GM18861 (cell line): Measurements from ENCODE around the gene FNDC11.

ENCODE experiments used
- ATAC-seq: cut with Tn5 transposase; IDR thresholded peaks from one replicate; pipeline ENCODE4 v1.9.1; 2021; ENCODE audit not compliant: unreplicated experiment

Gene FNDC11

GRCh38 chr20:63539092-63539430 is 14.9 kb upstream of the FNDC11 start:
- ATAC-seq: no peak

- ATAC-seq: no peak
Observed at GRCh38 chr20:63539441-63540370, 14.3 kb upstream of the FNDC11 start.

- ATAC-seq: no peak
Observed at GRCh38 chr20:63540417-63541186, 13.4 kb upstream of the FNDC11 start.

- ATAC-seq: no peak
Observed at GRCh38 chr20:63541371-63541770, 12.6 kb upstream of the FNDC11 start.

GRCh38 chr20:63542031-63542559 is 11.9 kb upstream of the FNDC11 start:
- ATAC-seq: no peak

- ATAC-seq: no peak
Observed at GRCh38 chr20:63542696-63543095, 11.3 kb upstream of the FNDC11 start.

GRCh38 chr20:63543131-63543530 is 10.8 kb upstream of the FNDC11 start:
- ATAC-seq: no peak

GRCh38 chr20:63543733-63544132 is 10.2 kb upstream of the FNDC11 start:
- ATAC-seq: no peak

- no peak for ATAC-seq
Observed at GRCh38 chr20:63544241-63544957, 9.6 kb upstream of the FNDC11 start.

GRCh38 chr20:63544958-63545516 is 8.9 kb upstream of the FNDC11 start:
- ATAC-seq: no peak

- ATAC-seq: no peak
Observed at GRCh38 chr20:63545814-63546213, 8.1 kb upstream of the FNDC11 start.

GRCh38 chr20:63546256-63546955 is 7.6 kb upstream of the FNDC11 start:
- ATAC-seq: no peak

GRCh38 chr20:63546956-63547724 is 6.8 kb upstream of the FNDC11 start:
- ATAC-seq: no peak

GRCh38 chr20:63547725-63548480 is 6.1 kb upstream of the FNDC11 start, which contains the start of gene SRMS:
TSS of gene SRMS (minus strand) at chr20:63547749. CDS start at chr20:63547463, 286 bp downstream.
- no peak for ATAC-seq

GRCh38 chr20:63548542-63548941 is 5.4 kb upstream of the FNDC11 start:
- no peak for ATAC-seq

- no peak for ATAC-seq
Observed at GRCh38 chr20:63549019-63549418, 4.9 kb upstream of the FNDC11 start.

- ATAC-seq: no peak
Observed at GRCh38 chr20:63549679-63550282, 4.2 kb upstream of the FNDC11 start.

- ATAC-seq: no peak
Observed at GRCh38 chr20:63551068-63551467, 2.9 kb upstream of the FNDC11 start.
